Measurements from ENCODE around the gene KRTAP3-3.
"Not testable (repeated sequence)": the region's sequence is repeated elsewhere in the genome, so short reads cannot be mapped to it uniquely, and the experiment has no call there.

Gene KRTAP3-3

GRCh38 chr17:41003926-41004325 is 10.0 kb upstream of the KRTAP3-3 start:
- DNase-seq, result no peak

DNA sequence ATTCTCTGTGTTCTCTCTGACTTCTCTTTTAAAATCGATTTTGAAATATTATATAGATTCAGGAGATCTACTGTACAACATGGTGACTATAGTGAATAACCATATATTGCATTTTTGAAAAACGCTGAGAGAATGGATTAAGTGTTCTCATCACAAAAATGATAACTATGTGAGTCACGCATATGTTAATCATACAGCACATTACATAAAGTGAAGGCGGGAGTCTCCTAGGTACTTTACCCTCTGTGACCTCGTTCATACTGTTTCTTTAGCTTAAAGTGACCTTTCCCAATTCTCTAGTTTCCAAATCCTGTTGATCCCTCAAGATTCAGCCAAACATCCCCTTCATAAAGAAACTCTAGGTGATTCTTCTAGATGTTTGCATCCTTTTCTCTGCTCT is 8.8 kb upstream of the KRTAP3-3 start:
- peak; percentile 7 to 72 (median 41) for DNase-seq

DNA sequence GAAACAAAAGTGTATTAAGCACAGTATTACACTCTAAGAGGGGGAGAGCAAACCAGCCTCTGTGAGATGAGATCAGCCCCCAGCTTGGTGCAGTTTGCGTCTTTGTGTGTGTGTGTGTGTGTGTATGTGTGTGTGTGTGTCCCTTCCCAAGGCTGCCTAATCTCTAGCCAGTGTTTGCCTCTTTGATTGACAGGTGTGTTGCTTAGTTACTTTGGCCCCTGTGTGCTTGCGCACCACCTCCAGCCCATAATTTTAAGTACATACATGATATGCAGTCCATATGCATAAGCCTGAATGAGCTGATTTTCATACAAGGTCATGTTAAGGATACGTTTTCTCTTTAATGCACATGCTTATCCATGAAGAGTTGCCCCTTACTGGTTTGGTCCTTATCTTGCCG is 7.8 kb upstream of the KRTAP3-3 start:
- no peak for DNase-seq

GRCh38 chr17:40999563-40999962 is 5.6 kb upstream of the KRTAP3-3 start, which contains the start of gene KRTAP3-2:
Gene KRTAP3-2, minus strand, starts transcription at chr17:40999906. Its CDS starts 53 bp downstream, at chr17:40999853.
- not testable (repeated sequence) for DNase-seq

DNA sequence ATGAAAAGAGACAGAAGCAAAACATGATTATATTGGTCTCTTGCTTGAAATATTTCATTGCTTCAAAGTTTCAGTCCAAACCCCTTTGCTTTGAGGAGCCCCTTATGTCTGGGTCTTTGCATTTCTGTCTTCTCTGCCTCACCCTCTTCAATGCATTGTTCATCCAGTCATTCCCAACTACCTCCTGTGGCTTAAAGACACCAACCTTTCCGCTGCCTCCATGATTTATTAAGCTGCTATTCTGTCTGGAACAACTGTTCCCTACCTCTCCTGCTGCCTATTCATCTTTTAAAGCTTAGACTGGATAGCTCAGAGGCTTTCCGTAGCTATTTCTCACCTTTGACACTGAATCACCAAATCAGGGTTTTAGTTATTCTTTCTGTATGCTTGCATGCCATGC is 3.4 kb upstream of the KRTAP3-3 start:
- DNase-seq, result no peak

GRCh38 chr17:40996829-40997228 is 2.9 kb upstream of the KRTAP3-3 start:
- DNase-seq, result no peak

- no peak for DNase-seq
Measured at GRCh38 chr17:40995116-40995515, 1.2 kb upstream of the KRTAP3-3 start.

DNA sequence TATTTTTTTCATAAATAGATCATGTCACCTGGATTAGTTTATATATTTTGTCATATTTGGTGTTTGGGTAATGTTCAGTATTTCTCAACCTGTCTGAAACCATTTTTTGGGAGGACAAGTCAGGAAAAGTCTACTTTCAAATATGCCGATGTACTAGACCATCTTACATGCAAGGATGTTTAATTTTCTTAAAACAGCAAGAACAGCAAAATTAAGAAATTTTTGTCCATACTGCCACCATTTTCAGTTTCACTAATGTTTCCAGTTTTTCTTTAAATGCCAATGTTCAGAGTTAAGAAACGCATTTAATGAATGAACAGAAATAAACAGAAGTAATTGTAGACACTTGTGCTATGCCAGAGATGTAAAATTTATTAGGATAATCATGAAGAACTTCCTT is 880 bp downstream of the KRTAP3-3 start:
- no peak for DNase-seq

- no peak for DNase-seq
Measured at GRCh38 chr17:40992666-40993065, 1.3 kb downstream of the KRTAP3-3 start.

DNA sequence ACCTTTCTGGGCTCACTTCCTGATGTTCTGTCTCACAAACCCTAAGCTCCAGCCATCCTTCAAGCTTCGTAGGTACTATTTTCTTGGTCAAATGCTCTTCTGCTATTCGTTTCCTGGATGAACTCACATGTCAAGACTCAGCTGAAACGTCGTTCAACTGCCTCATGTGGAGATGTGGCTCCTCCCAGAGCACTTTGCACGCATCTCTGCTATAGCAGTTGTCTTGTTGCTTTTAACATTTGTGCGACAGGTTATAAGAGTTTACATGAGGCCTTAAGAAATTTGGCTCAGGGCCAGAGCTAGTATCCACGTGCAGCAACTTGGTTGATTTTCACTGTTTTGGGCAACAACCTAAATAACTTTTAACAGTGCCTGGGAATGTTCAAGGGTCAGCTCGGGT is 7.0 kb downstream of the KRTAP3-3 start:
- no peak for DNase-seq

GRCh38 chr17:40984226-40984625 is 9.7 kb downstream of the KRTAP3-3 start, which contains the start of gene KRT40:
Gene KRT40, minus strand, starts transcription at chr17:40984326. Its CDS starts 53 bp downstream, at chr17:40984273.
- DNase-seq, result no peak

- DNase-seq, result no peak
Measured at GRCh38 chr17:40981115-40981514, 12.8 kb downstream of the KRTAP3-3 start.

DNA sequence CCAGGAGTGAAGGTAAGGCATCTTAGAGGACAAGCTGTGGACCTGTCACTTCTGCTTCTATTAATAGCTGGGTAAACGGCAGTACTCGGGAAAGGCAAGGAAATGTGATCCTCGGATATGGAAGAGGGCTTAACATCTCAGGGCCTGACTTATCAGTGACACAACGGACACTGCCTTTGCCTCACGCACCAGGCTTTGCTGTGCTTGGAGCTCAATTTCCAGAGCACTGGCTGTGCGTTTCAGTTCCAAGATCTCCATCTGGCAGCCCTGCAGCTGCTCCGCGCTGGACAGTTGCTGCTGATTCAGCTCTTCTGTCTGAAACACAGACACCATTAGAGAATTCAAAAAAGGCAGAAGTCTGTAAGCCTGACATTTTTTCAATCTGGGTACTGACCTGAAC is 13.4 kb downstream of the KRTAP3-3 start:
- no peak for DNase-seq

- no peak for DNase-seq
Measured at GRCh38 chr17:40980117-40980516, 13.8 kb downstream of the KRTAP3-3 start.

- no peak for DNase-seq
Measured at GRCh38 chr17:40978575-40979151, 15.3 kb downstream of the KRTAP3-3 start.

DNA sequence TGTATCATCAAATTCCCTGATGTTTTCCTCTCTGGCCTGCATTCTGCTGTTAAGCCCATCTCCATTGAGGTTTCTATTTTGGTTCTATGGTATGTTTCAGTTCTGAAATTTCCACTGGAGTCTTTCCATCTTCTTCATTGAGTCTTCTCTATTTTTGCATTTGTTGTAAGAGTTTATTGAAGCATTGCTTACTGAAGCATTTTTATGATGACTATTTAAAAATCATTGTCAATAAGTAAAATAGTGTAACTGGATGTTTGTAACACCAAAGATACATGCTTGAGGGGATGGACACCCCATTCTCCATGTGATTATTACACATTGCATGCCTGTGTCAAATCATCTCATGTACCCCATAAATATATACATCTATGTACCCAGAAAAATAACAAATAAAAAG is 18.4 kb downstream of the KRTAP3-3 start:
- no peak for DNase-seq

GRCh38 chr17:40974366-40974765 is 19.6 kb downstream of the KRTAP3-3 start:
- no peak for DNase-seq

- DNase-seq, result no peak
Measured at GRCh38 chr17:40967582-40967981, 26.4 kb downstream of the KRTAP3-3 start.

- no peak for DNase-seq
Measured at GRCh38 chr17:40966848-40967247, 27.1 kb downstream of the KRTAP3-3 start, which contains the start of gene KRT39. Gene KRT39, minus strand, starts transcription at chr17:40966948. Its CDS starts 92 bp downstream, at chr17:40966856.

DNA sequence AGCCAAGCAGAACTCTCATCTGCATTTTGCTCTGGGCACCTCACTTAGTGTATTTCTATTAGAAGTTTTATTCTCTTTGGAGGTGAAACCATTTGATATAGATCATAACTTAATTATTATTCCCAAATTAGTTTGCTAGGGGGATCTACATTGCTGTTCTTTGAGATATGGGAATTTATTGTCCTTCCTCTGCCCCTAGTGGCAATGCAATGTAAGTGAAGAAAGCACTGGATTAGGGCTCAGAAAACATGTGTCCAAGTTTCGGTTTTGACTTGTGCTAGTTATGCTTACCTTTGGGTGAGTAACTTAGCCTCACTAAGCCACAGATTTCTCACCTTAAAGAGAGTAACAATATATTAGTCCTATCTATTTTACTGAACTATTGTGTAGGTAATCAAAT is 30.1 kb downstream of the KRTAP3-3 start:
- peak; percentile 24 to 42 (median 26) for DNase-seq

- no peak for DNase-seq
Measured at GRCh38 chr17:40962059-40962561, 31.9 kb downstream of the KRTAP3-3 start.

- no peak for DNase-seq
Measured at GRCh38 chr17:40961591-40961990, 32.4 kb downstream of the KRTAP3-3 start.

DNA sequence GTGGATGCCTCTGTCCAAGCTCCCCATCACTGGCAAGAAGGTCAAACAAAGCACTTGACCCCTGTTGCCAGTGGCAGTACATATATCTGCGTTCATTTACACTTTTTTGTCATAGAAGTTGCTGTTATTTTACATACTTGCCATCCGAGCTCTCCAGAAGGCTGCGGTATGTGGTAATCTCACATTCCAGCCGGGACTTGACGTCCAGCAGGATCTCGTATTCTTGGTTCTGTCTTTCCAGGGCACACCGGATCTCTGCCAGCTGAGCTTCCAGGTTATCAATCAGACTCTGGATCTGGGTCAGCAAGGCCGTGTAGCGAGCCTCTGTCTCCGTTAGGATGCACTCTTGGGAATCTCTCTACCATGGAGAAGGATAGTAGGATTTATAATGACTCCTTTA is 33.8 kb downstream of the KRTAP3-3 start:
- no peak for DNase-seq

- peak in 1 of 3 donors; percentile 8 for DNase-seq
Measured at GRCh38 chr17:40958086-40958953, 35.6 kb downstream of the KRTAP3-3 start.
